KOPT-K1 (cell line): ENCODE data around the gene PRSS56.

Experiments
- H3K27ac ChIP-seq: fragments of 200-600 bp; sonication (generic); 2 replicates; pipeline ENCODE4 v1.5.1; 2016; ENCODE audit warnings: antibody characterized with exemption, mild to moderate bottlenecking, low read depth, low read length; ENCODE audit not compliant: poor library complexity, severe bottlenecking
- H3K36me3 ChIP-seq: fragments of 200-600 bp; sonication (generic); 2 replicates; pipeline ENCODE4 v1.5.1; 2017; ENCODE audit warnings: antibody characterized with exemption, mild to moderate bottlenecking, low read length, moderate library complexity; ENCODE audit not compliant: insufficient read depth
- H3K9me3 ChIP-seq: fragments of 200-600 bp; sonication (generic); 2 replicates; pipeline ENCODE4 v1.5.1; 2017; ENCODE audit warnings: antibody characterized with exemption, low read length, mild to moderate bottlenecking; ENCODE audit not compliant: insufficient read depth, poor library complexity, severe bottlenecking

PRSS56 gene

GRCh38 chr2:232492963-232493700 is 27.1 kb upstream of the PRSS56 start:
- Histone ChIP-seq H3K9me3 (no peaks in the 10 kb centered on the region), H3K27ac (no peak overlapping the region), H3K36me3 (no peaks in the 10 kb centered on the region)

GRCh38 chr2:232493701-232494474 is 26.3 kb upstream of the PRSS56 start:
- no peak overlapping the region for H3K27ac ChIP-seq
- no peaks in the 10 kb centered on the region for H3K36me3 ChIP-seq
- no peaks in the 10 kb centered on the region for H3K9me3 ChIP-seq

- no peaks in the 10 kb centered on the region for H3K36me3 ChIP-seq
- H3K27ac ChIP-seq, result no peak overlapping the region
- H3K9me3 ChIP-seq, result no peaks in the 10 kb centered on the region
Measured at GRCh38 chr2:232494542-232494941, 25.6 kb upstream of the PRSS56 start.

GRCh38 chr2:232495292-232495691 is 24.9 kb upstream of the PRSS56 start:
- Histone ChIP-seq H3K9me3 (no peaks in the 10 kb centered on the region), H3K36me3 (no peaks in the 10 kb centered on the region)

GRCh38 chr2:232496501-232497270 is 23.5 kb upstream of the PRSS56 start:
- no peak overlapping the region for H3K27ac ChIP-seq
- no peaks in the 10 kb centered on the region for H3K36me3 ChIP-seq
- H3K9me3 ChIP-seq, result no peaks in the 10 kb centered on the region

More at GRCh38 chr2:232495292-232495691, 24.9 kb upstream of the PRSS56 start:
- no peak overlapping the region for H3K27ac ChIP-seq

GRCh38 chr2:232497348-232497747 is 22.8 kb upstream of the PRSS56 start:
- Histone ChIP-seq H3K27ac (no peak overlapping the region), H3K9me3 (no peaks in the 10 kb centered on the region), H3K36me3 (no peaks in the 10 kb centered on the region)

GRCh38 chr2:232498452-232498851 is 21.7 kb upstream of the PRSS56 start:
- Histone ChIP-seq H3K9me3 (no peaks in the 10 kb centered on the region), H3K27ac (no peak overlapping the region), H3K36me3 (no peaks in the 10 kb centered on the region)

- Histone ChIP-seq H3K27ac (no peak overlapping the region), H3K9me3 (no peaks in the 10 kb centered on the region), H3K36me3 (no peaks in the 10 kb centered on the region)
Measured at GRCh38 chr2:232501331-232501771, 18.8 kb upstream of the PRSS56 start.

- no peaks in the 10 kb centered on the region for H3K9me3 ChIP-seq
- H3K36me3 ChIP-seq, result no peaks in the 10 kb centered on the region
- H3K27ac ChIP-seq, result no peak overlapping the region
Measured at GRCh38 chr2:232501794-232502390, 18.3 kb upstream of the PRSS56 start.

- Histone ChIP-seq H3K36me3 (no peaks in the 10 kb centered on the region), H3K27ac (no peak overlapping the region), H3K9me3 (no peaks in the 10 kb centered on the region)
Measured at GRCh38 chr2:232502511-232502910, 17.7 kb upstream of the PRSS56 start.

- H3K36me3 ChIP-seq, result no peaks in the 10 kb centered on the region
- no peak overlapping the region for H3K27ac ChIP-seq
- no peaks in the 10 kb centered on the region for H3K9me3 ChIP-seq
Measured at GRCh38 chr2:232502911-232503808, 17.0 kb upstream of the PRSS56 start.

GRCh38 chr2:232503809-232504323 is 16.3 kb upstream of the PRSS56 start:
- H3K36me3 ChIP-seq, result no peaks in the 10 kb centered on the region
- no peak overlapping the region for H3K27ac ChIP-seq
- H3K9me3 ChIP-seq, result no peaks in the 10 kb centered on the region

- Histone ChIP-seq H3K9me3 (no peaks in the 10 kb centered on the region), H3K36me3 (no peaks in the 10 kb centered on the region), H3K27ac (no peak overlapping the region)
Measured at GRCh38 chr2:232504438-232504837, 15.8 kb upstream of the PRSS56 start.

GRCh38 chr2:232505856-232506255 is 14.3 kb upstream of the PRSS56 start:
- no peaks in the 10 kb centered on the region for H3K9me3 ChIP-seq
- no peaks in the 10 kb centered on the region for H3K36me3 ChIP-seq
- H3K27ac ChIP-seq, result no peak overlapping the region
